ENCODE measurements around the gene HES6.

- TF ChIP-seq REST (IDR thresholded peaks at IDR 0.05; ENCODE audit: unreplicated experiment): no peak
- TF ChIP-seq CTCF (conservative IDR thresholded peaks at IDR 0.05; ENCODE audit: low read depth in 2 of 2): no peak
- no peak for TF ChIP-seq EZH2 (IDR thresholded peaks at IDR 0.05; ENCODE audit: low read depth, unreplicated experiment)
- TF ChIP-seq POLR2AphosphoS5 (IDR thresholded peaks at IDR 0.05; ENCODE audit: low read depth): no peak
- no peak for TF ChIP-seq ZNF114 (CRISPR knock-in tag; IDR thresholded peaks at IDR 0.05)
- no peak for TF ChIP-seq EZH2phosphoT487 (IDR thresholded peaks at IDR 0.05; ENCODE audit: unreplicated experiment)
- TF ChIP-seq ETS1 (IDR thresholded peaks at IDR 0.05): no peak
- TF ChIP-seq JUNB (IDR thresholded peaks at IDR 0.05; ENCODE audit: unreplicated experiment): no peak
- no peak for TF ChIP-seq ZNF331 (CRISPR knock-in tag; IDR thresholded peaks at IDR 0.05; ENCODE audit: low read depth)
- TF ChIP-seq CREB1 (CRISPR knock-in tag; IDR thresholded peaks at IDR 0.05; ENCODE audit: low read depth): no peak
- no peak for TF ChIP-seq STAT1 (IDR thresholded peaks at IDR 0.05; ENCODE audit: unreplicated experiment)
- TF ChIP-seq NANOG (IDR thresholded peaks at IDR 0.05; ENCODE audit: borderline replicate concordance): no peak
- no peak for TF ChIP-seq ZNF462 (CRISPR knock-in tag; IDR thresholded peaks at IDR 0.05)
These were observed 11.1 kb downstream of the HES6 start for GRCh38 chr2:238228700-238229099.

Data from GM23338 (cell line).